GM18870 (cell line): ENCODE results near the gene DUS1L.

Source experiments
- ATAC-seq: cut with Tn5 transposase; IDR thresholded peaks from one replicate; pipeline ENCODE4 v1.9.1; 2021; ENCODE audit warnings: moderate library complexity; ENCODE audit not compliant: unreplicated experiment

The DUS1L gene

GRCh38 chr17:82029391-82029790 lies 36.2 kb downstream of the DUS1L start:
- ATAC-seq: no peak

GRCh38 chr17:82028966-82029365 lies 36.6 kb downstream of the DUS1L start:
- ATAC-seq: no peak

- no peak for ATAC-seq
Measured at GRCh38 chr17:82028246-82028645, 37.4 kb downstream of the DUS1L start.

DNA sequence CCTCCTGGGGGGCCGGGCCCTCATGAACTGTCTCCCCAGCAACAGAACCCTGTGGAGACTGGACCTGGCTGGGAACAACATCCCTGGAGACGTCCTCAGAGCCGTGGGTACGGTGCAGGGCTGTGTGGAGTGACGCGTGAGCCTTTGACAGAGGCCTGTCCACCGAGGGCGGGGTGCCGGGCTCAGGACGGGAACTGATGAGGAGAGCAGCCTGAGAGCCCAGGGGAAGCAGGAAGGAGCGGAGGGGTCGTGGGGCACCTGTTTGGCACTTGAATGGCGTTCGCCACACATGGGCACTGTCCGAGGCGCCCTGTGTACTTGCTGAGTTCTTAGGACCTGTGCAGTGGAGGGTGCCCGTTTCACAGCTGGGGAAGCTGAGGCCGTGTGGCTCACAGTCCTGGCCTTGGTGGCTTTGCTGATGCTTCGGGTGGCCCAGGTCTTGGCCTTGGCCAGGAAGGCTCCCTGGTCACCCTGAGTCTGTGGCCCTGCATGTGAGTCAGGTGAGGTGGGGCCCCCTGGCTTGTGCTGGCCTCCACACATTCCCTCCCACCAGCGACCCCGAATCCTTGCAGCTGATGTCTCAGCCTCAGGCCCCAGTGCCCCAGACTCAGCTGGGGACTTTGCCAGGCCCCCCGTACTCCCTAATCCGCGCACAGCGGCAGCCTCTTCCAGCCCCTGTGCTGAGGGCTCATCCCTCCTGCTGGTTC lies 40.0 kb downstream of the DUS1L start:
- no peak for ATAC-seq

GRCh38 chr17:82024859-82025258 lies 40.7 kb downstream of the DUS1L start:
- ATAC-seq: no peak

DNA sequence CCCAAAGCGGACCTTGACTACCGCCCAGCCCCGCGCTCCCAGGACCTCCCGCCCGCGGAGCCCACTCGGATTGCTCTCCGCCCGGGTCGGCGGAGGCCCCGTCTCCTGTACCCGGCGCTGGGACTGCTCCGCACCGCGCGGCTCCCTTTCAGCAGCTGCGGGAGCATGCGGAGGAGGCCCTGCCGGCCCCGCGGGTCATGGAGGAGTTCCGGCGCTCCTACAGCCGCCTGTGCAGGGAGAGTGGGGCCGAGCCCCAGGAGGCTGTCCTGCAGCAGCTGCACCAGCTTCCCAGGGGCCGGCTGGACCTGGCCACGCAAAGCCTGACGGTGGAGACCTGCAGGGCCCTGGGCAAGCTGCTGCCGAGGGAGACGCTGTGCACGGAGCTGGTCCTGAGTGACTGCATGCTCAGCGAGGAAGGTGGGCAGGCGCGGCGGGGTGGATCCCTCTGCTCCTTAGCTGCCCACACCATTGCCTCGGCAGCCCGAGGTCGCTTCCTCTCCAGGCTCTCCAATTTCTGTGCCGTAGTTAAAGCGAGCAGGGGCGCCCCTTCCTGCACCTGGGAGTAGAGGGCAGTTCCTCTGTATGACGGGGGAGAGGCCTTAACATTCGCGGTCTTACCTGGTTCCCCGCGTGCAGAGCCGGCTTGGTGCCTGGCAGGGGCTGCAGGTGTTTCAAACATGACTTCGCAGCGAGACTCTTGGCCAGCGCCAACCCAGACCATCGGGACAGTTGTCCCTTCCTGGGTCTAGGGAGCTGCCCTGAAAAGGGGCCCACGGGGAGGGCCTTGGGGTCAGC lies 42.0 kb downstream of the DUS1L start:
- ATAC-seq: no peak

- peak; percentile 89 for ATAC-seq
Measured at GRCh38 chr17:82022981-82023446, 42.6 kb downstream of the DUS1L start, which contains the start of gene LRRC45. Gene LRRC45, plus strand, starts transcription at chr17:82023305. Its CDS starts 339 bp downstream, at chr17:82023644.

GRCh38 chr17:82022310-82022980 lies 43.2 kb downstream of the DUS1L start, which contains the start of gene CENPX:
Gene CENPX, minus strand, starts transcription at chr17:82022878. Its CDS starts 17 bp downstream, at chr17:82022861.
- ATAC-seq: peak; percentile 17

GRCh38 chr17:82021900-82022309 lies 43.7 kb downstream of the DUS1L start:
- no peak for ATAC-seq

DNA sequence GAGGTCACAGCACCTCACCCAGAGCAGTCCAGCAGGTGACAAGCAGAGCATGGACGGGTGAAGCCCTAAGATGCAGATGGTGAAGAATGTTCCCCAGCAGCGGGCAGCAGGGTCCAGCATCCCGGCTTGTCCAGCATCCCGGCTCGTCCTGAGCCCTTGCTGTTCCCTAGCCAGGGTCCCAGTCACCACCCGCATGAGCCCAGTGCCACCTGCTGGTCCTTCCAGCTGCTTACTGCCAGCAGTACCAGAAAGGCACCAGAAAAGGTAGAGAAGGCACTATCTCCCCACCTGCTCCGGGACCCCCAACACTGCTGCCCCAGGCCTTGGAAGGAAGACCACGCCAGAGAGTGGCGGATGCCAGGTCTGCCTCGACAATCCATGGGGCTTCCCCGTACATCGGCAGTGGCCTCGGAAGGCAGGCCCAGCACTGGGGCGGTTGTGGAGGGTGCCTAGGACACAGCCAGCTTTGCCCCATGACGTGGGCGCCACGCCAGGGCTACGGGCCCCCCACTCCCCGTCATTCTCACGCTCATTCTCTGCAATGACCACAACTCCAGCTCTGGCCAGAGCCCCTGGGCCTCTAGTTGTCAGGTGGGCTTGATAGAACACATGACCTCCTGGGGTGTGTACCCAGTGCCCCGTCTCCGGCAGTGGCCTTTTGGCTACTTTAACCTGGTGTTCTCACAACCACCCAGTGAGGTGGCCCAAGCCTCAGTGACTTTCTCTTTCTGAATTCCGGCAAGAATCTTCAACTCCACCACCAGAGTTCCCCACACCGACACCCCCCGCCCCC lies 44.3 kb downstream of the DUS1L start:
- no peak for ATAC-seq

DNA sequence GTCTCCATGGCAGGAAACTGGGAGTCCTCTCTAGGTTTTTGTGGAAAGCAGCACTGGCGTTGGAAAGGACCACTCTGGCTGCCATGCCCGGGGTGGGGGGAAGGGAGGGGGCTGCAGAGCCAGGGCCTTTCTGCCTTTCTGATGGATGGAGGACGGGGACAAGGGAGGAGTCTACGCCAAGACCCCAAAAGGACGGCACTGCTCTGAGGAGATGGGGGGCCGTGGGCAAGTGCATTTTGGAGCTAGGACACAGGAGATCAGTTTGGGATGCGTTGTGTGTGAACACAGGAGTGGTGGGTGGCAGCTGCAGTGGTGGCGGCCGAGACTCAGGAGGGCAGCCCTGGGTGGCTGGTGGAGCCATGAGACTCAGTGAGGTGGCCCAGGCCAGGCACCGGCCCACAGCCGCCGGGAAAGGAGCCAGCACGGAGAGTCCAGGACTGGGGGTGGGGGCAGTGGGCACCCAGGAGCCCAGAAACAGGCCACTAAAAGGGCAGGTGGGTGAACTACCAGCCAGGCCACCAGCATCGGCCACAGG lies 45.0 kb downstream of the DUS1L start:
- no peak for ATAC-seq

DNA sequence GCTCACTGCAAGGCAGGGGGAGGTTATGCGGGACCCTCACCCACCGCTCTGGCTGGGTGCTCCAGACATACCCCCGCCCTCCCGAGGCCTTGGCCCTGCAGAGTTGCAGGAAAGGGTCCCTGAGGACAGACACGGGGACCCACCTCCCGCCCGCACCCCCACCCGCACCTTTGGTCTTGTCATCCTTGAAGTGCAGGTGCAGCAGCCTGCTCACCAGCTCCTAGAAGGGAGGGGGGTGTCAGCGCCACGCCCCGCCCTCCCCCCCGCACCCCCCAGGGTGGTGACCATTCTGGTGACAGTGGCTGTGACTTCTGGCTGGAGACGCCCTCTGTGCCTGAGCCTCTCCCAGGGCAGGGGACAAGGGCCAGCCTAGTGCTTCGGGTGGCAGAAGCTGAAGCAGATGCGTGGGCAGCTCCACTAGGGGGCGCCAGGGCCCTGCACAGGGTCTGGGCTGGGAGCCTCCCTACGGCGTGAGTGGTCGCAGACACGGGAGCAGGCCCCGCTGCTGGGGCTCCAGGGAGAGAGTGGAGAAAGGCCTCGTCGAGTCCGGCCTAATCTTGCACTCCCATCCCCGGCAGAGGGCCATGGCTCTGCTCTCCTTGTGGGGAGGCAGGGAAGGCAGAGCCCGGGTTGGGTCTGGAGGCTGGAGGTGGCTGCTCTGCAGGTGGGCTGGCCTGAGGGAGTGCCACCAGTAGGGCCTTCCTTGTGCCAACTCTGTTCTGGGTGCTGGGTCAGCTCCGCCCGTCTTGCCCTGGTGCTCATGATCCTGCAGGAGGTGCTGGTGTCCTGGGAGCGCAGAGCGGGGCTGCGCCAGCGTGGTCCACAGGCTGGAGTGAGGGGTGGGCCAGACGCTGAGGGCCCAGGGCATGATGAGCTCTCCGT lies 45.7 kb downstream of the DUS1L start:
- no peak for ATAC-seq

DNA sequence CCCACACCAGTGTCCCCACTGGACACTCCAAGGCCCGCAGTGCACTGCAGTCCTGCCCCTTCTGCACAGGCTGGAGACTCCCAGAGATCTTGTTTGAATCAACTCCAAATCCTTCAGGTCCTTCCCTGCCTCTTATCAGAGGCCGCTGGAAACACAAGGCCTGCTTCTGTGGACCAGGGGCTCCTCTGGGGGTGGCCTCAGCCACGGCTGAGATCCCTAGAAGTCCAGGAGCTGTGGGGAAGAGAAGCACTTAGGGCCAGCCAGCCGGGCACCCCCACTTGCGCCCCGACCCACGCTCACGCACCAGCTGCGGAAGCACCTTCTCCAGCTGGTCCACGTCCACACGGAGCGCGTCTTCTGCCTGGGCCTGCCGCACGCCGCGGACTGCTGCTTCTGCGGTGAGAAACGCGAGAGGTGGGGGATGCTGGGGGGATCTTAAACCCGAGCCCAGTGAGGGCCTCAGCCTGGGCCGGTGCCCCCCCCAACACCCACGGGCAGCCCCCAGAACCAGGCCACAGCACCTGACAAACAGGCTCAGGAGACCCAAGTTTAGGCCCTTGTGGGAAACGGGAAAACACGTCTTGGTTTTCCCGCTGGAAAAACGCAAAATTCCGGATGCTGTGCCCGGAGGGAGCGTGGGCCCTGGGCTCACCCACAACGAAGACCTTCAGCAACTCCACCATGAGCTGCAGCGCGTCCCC lies 46.5 kb downstream of the DUS1L start:
- ATAC-seq: no peak

DNA sequence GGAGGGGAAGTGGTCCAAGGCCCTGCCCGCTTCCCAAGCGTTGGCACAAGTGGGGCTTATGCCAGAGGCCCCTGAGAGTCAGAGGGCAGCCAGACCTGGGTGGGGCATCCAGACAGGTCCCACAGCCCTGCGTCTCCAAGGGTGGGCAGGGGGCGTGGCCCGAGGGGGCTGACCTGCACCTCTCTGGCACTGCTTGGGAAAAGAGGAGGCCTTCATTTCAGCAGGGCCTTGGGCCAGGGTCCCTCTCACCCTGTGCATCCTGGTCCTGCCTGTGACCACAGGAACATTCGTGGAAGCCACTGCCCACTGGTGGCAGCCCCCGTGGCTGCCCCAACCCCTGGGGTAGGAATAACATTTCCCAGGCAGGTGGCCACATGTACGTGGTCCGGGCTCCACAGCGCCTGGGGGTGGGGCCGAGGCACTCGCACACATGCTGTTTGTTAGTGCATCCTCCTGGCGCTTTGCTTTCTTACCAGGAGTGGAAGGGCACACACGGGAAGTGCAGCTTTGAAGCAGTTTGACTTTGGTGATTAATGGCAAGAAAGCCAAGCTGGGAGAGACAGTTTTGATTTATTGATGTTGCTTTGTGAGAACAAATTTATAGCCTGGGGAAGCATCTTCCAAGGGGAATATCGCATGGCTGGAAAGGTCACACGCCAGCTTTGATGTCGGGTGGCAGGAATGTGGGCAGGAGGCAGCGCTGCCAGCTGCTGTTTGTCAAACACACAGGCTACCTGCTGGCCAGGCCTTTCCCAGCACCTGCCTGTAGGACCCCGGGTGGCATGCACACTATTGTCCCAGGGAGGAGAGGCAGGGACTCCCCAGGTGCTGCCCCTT lies 47.2 kb downstream of the DUS1L start:
- no peak for ATAC-seq

- ATAC-seq: no peak
Measured at GRCh38 chr17:82017612-82018151, 47.9 kb downstream of the DUS1L start.

DNA sequence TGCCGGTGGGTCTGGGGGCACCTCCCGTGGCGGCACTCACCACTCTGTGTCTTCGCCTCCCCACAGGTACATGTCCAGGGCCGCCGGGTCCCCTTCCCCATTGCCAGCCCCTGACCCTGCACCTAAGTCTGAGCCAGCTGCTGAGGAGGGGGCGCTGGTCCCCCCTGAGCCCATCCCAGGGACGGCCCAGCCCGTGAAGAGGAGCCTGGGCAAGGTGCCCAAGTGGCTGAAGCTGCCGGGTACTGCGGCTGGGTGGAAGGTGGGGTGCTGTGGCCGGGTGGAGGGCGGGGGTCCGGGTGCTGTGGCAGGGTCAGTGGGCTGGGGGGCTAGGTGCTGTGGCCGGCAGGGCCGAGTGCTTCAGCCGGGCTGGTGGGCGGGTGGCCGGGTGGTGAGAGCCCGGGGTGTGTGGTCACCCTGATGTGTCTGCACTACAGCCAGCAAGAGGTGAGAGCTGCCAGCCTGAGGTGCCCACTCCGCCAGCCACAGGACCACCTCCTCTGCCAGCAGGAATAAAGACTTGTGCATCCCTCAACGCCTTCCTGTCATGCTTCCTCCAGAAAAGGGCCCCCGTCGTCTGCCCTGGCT lies 48.6 kb downstream of the DUS1L start:
- ATAC-seq: no peak
